Measurements from ENCODE around the gene ELAC2. TPM values are rescaled to one million over a fixed set of nuclear protein-coding genes. Genes with fewer than 3 reads are reported as not detected.
"Not testable (repeated sequence)": the region's sequence is repeated elsewhere in the genome, so short reads cannot be mapped to it uniquely, and the experiment has no call there.

Gene ELAC2
- total RNA-seq, 1 donor: 60.6 TPM

DNA sequence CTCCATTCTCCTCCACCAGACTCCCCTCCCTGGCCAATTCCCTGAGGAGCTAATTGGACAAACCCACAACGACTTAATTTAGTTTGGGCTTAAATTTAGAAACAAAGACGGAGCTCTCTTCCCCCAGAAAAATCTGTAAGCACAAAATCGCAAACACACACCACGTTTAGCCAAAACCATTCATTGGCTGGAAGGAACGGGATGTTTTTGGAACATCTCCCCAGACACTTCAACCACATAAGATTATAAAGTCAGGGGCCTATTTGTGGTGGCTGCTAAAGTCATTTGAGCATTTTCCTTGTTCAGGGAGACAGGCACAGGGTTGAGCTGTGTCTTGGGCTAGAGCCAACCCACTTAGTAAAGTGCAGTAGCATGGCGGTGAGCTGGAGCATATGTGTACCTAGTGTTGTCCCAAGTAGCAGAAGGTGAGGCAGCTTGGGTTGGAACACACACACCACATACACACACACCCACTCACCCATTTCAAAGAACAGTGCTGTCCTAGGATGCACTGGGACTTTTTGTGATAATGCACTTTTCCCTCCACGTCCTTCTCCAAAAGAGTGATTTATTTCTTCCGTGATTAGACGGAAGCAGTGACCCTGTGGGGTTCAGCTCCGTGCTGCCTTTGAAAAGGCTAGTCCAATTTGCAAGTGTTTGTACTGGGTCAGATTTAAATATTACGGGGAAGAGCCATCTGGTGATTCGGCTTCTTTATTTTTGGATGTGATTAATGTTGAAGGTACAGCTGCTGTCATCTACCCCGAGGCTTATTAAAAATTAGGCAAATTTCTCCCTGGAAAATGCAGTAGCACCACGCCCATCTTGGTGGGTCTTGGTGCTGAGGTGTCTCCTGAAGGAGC lies 32.2 kb downstream of the ELAC2 start:
- peak; percentile 61 for DNase-seq (ENCODE audit: low read depth)
- TF ChIP-seq, protein P1, sequence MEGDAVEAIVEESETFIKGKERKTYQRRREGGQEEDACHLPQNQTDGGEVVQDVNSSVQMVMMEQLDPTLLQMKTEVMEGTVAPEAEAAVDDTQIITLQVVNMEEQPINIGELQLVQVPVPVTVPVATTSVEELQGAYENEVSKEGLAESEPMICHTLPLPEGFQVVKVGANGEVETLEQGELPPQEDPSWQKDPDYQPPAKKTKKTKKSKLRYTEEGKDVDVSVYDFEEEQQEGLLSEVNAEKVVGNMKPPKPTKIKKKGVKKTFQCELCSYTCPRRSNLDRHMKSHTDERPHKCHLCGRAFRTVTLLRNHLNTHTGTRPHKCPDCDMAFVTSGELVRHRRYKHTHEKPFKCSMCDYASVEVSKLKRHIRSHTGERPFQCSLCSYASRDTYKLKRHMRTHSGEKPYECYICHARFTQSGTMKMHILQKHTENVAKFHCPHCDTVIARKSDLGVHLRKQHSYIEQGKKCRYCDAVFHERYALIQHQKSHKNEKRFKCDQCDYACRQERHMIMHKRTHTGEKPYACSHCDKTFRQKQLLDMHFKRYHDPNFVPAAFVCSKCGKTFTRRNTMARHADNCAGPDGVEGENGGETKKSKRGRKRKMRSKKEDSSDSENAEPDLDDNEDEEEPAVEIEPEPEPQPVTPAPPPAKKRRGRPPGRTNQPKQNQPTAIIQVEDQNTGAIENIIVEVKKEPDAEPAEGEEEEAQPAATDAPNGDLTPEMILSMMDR (IDR thresholded peaks at IDR 0.05; ENCODE audit: insufficient read depth, low read length): no peak
- H3K4me3 ChIP-seq (ENCODE audit: low read depth, low read length): no peak overlapping the region

DNA sequence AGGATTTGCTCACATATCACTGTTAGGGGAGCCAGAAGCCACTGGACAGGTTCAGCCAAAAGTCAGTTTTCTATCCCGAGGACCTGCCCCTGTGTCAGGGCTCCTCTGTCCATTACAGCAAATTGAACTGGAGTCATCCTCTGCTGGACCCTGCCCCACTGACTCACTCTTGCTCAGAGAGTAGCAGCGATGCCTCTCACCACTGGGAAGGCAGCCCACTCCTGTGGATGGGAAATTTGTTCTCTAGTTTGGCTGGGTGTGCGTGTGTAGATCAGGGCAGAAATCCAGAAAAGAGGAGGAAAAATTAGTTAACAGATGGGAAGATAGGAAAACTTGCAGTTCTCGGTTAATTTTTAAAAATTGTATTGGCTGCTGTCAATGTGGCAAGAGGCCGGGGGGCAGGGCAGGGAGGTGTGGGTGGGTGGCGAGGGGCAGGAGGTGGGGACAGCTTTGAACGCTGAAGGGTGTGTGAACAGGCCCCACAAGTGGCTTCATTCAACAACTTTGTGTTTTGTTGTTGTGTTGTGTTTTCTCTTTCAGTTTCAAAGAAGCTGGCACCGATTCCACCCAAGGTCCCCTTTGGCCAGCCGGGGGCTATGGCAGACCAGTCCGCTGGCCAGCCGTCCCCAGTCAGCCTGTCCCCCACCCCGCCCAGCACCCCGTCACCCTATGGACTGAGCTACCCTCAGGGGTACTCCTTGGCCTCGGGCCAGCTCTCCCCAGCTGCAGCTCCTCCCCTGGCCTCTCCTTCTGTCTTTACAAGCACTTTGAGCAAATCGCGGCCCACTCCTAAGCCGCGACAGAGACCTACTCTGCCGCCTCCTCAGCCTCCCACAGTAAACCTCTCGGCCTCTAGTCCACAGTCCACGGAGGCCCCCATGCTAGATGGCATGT lies 33.6 kb downstream of the ELAC2 start:
- TF ChIP-seq, protein P1 (IDR thresholded peaks at IDR 0.05; ENCODE audit: insufficient read depth, low read length): no peak
- H3K4me3 ChIP-seq (ENCODE audit: low read depth, low read length): peak overlapping the region; percentile 31
- peak; percentile 98 for DNase-seq (ENCODE audit: low read depth)

DNA sequence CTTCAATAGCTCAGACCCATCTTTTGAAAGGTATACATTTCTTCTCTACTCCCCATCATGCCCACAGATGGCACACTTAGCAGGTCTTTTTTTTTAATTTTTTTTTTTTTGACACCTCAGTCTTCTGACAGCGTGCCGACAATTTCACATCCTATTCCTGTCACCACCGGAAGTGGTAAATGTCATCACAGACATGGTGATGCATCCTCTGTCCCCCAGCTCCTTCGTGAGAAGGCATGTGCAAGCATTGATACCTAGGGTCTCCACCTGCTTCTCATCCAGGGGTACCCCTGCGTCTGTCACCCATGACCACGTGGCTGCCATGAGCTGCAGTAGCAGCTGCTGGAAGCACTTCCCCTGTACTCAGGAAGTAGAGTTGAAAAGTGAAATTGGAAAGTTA lies 35.6 kb downstream of the ELAC2 start:
- TF ChIP-seq, protein P1 (IDR thresholded peaks at IDR 0.05; ENCODE audit: insufficient read depth, low read length): no peak
- DNase-seq (ENCODE audit: low read depth): no peak
- no peak overlapping the region for H3K4me3 ChIP-seq (ENCODE audit: low read depth, low read length)

DNA sequence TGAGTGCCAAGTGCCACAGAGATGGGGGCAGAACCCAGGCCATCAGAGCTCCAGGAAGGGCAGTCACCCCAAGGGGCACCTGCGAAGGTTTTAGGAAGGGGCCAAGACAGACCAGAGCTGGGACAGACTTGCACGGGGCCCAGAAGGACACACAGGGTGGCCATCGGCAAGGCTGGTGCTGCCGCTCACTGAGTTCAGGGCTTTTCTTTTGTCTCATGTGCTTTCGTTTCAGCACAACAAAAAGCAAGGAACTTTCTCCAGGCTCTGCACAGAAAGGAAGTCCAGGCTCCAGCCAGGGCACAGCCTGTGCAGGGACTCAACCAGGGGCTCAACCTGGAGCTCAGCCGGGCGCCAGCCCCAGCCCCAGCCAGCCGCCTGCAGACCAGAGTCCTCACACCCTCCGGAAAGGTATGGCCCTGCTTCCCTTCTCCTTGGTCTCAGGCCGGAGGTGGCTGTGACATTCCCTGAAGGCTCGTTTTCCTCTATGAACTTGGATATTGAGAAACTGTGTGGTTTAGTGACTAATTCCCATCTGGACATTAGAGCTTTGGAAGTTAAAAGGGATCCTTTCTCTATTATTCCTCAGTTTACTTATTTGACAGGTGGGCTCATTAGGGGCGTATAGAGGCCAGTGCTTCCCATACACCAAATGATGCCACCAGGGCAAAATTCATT lies 37.9 kb downstream of the ELAC2 start:
- TF ChIP-seq, protein P1 (IDR thresholded peaks at IDR 0.05; ENCODE audit: insufficient read depth, low read length): no peak
- no peak overlapping the region for H3K4me3 ChIP-seq (ENCODE audit: low read depth, low read length)
- DNase-seq (ENCODE audit: low read depth): no peak

DNA sequence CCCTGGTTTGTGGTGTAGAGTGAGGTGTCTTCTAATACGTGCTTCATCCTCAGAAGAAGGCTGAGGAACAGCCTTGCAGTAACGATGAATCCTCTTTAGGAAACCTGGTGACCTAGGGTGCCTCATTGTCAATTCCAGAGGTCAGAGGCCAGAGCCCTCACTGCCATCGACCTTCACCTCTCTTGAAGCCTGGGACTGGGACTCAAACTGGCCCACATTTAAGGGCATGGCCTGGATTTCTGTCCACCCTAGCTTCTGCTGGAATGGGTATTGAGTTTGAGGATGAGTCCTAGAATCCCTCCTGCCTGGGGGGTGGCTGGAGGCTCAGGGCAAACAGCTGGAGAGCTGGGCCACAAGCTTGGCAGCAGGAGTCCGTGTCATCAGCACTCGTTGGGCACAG lies 38.6 kb downstream of the ELAC2 start:
- no peak overlapping the region for H3K4me3 ChIP-seq (ENCODE audit: low read depth, low read length)
- DNase-seq (ENCODE audit: low read depth): no peak
- TF ChIP-seq, protein P1 (IDR thresholded peaks at IDR 0.05; ENCODE audit: insufficient read depth, low read length): no peak

DNA sequence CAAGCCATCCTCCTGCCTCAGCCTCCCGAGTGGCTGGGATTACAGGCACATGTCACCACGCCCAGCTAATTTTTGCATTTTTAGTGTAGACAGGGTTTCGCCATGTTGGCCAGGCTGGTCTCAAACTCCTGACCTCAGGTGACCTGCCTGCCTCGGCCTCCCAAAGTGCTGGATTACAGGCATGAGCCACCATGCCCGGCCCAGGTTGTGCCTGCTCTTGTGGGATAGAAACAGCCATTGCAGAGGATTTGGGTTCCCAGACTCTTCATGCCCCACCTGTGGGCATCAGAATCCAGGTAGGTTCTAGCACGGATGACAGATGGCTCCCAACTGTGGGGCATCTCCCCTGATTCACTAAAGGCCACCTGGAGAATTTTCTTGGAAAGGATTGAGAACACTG lies 39.0 kb downstream of the ELAC2 start:
- DNase-seq (ENCODE audit: low read depth); H3K4me3 ChIP-seq (ENCODE audit: low read depth, low read length): not testable (repeated sequence)

Measured in fibroblast of the aortic adventitia (primary cell).